T1000 (cell line): ENCODE results near the gene MBNL3.

Experiments
- DNase-seq: peaks from one replicate; lab custom pipeline; 2025; ENCODE audit warnings: mixed read lengths; lab: John Stamatoyannopoulos, UW

The MBNL3 gene

GRCh38 chrX:132488819-132489577 lies at the start of gene MBNL3:
Gene MBNL3, minus strand, starts transcription at chrX:132489038. Its CDS starts 49,427 bp downstream, at chrX:132439611.
- peak; percentile 2 for DNase-seq

GRCh38 chrX:132533409-132533808 lies 44.6 kb upstream of the MBNL3 start:
- no peak for DNase-seq

- no peak for DNase-seq
These were observed 44.1 kb upstream of the MBNL3 start for GRCh38 chrX:132532913-132533312.

GRCh38 chrX:132532097-132532496 lies 43.3 kb upstream of the MBNL3 start:
- no peak for DNase-seq

GRCh38 chrX:132520792-132521191 lies 32.0 kb upstream of the MBNL3 start:
- no peak for DNase-seq

- no peak for DNase-seq
These were observed 31.4 kb upstream of the MBNL3 start for GRCh38 chrX:132520213-132520612.

GRCh38 chrX:132518401-132518800 lies 29.6 kb upstream of the MBNL3 start:
- DNase-seq, result no peak

GRCh38 chrX:132508834-132509233 lies 20.0 kb upstream of the MBNL3 start:
- DNase-seq, result no peak

- no peak for DNase-seq
These were observed 16.3 kb upstream of the MBNL3 start for GRCh38 chrX:132505116-132505515.

GRCh38 chrX:132504417-132504816 lies 15.6 kb upstream of the MBNL3 start:
- no peak for DNase-seq

- no peak for DNase-seq
These were observed 12.8 kb upstream of the MBNL3 start for GRCh38 chrX:132501606-132502005.

GRCh38 chrX:132497432-132497831 lies 8.6 kb upstream of the MBNL3 start:
- no peak for DNase-seq

- no peak for DNase-seq
These were observed 4.3 kb upstream of the MBNL3 start for GRCh38 chrX:132493095-132493494.

- no peak for DNase-seq
These were observed 2.4 kb upstream of the MBNL3 start for GRCh38 chrX:132491191-132491590.

- no peak for DNase-seq
These were observed 961 bp upstream of the MBNL3 start for GRCh38 chrX:132489578-132490419.

- no peak for DNase-seq
These were observed 595 bp downstream of the MBNL3 start for GRCh38 chrX:132488180-132488705.

GRCh38 chrX:132486599-132487178 lies 2.1 kb downstream of the MBNL3 start:
- no peak for DNase-seq

GRCh38 chrX:132483951-132484350 lies 4.9 kb downstream of the MBNL3 start:
- no peak for DNase-seq

- DNase-seq, result no peak
These were observed 5.3 kb downstream of the MBNL3 start for GRCh38 chrX:132483488-132483887.

- no peak for DNase-seq
These were observed 6.2 kb downstream of the MBNL3 start for GRCh38 chrX:132482632-132483031.

- no peak for DNase-seq
These were observed 7.4 kb downstream of the MBNL3 start for GRCh38 chrX:132481449-132481848.

GRCh38 chrX:132480581-132481203 lies 8.1 kb downstream of the MBNL3 start:
- DNase-seq, result peak; percentile 1
